Heart left ventricle (tissue), 16 donors: ENCODE measurements around the gene PALLD. TPM values are rescaled to one million over a fixed set of nuclear protein-coding genes. Genes with fewer than 3 reads are reported as not detected.
A peak's percentile ranks its signal among the peaks of the same experiment; 100 is the strongest.
"Not testable (repeated sequence)": the region's sequence is repeated elsewhere in the genome, so short reads cannot be mapped to it uniquely, and the experiment has no call there.

Source experiments
- ATAC-seq, 4 donors: fragments of 200-7000 bp; cut with Tn5 transposase; one replicate each; pipeline ENCODE4 v1.9.1; 2020 to 2022; ENCODE audit warnings: moderate library complexity in 4 of 4, mild to moderate bottlenecking in 3 of 4, moderate number of reproducible peaks in 1 of 4
- DNase-seq, 5 donors: peaks; one replicate each; pipeline ENCODE4 v3.0.0-alpha.2; 2020
- H3K27ac ChIP-seq, 12 donors: fragments of 200-600 bp; sonication (generic) in 4 of 12; one replicate each; pipeline versions ENCODE4 v1.5.0 to v1.8.0; 2016 to 2022; ENCODE audit warnings: mild to moderate bottlenecking in 2 of 12
- H3K27me3 ChIP-seq, 9 donors: fragments of 200-600 bp; sonication (generic) in 2 of 9; one replicate each; pipeline versions ENCODE4 v1.5.1 to v1.8.0; 2016 to 2022; ENCODE audit warnings: mild to moderate bottlenecking in 3 of 9
- H3K36me3 ChIP-seq, 9 donors: fragments of 200-600 bp; sonication (generic) in 2 of 9; one replicate each; pipeline versions ENCODE4 v1.5.0 to v1.8.0; 2018 to 2022; ENCODE audit warnings: mild to moderate bottlenecking in 2 of 9
- H3K4me1 ChIP-seq, 12 donors: fragments of 200-600 bp; sonication (generic) in 4 of 12; one replicate each; pipeline versions ENCODE4 v1.5.0 to v1.8.0; 2016 to 2022; ENCODE audit warnings: mild to moderate bottlenecking in 3 of 12
- H3K4me3 ChIP-seq, 12 donors: fragments of 200-600 bp; sonication (generic) in 4 of 12; one replicate each; pipeline versions ENCODE4 v1.5.0 to v1.8.0; 2017 to 2022; ENCODE audit warnings: mild to moderate bottlenecking in 9 of 12, moderate library complexity in 4 of 12
- H3K9me3 ChIP-seq, 12 donors: fragments of 200-600 bp; sonication (generic) in 4 of 12; one replicate each; pipeline versions ENCODE4 v1.5.0 to v1.8.0; 2016 to 2022; ENCODE audit warnings: mild to moderate bottlenecking in 1 of 12
- POLR2A ChIP-seq, 2 donors: fragments of 450-650 bp; IDR thresholded peaks; one replicate each; pipeline ENCODE4 v1.6.1; 2017; ENCODE audit warnings: antibody characterized with exemption in 2 of 2, mild to moderate bottlenecking in 2 of 2, moderate library complexity in 2 of 2
- WGBS, 4 donors: extraction: QIAGEN DNeasy Blood & Tissue Kit in 2 of 4; methylation state at CpG; one replicate each; pipeline versions ENCODE4 v1.1.5 to v1.1.7; 2013 to 2018; 5-methylcytosine and 5-hydroxymethylcytosine counted together
- intact Hi-C, 10 donors: fragments of 100-400 bp; cut with DNase I; formaldehyde crosslinking; loops; one replicate each; pipeline versions ENCODE4 v1.11.1 to v1.14.2; 2022
- polyA plus RNA-seq, 2 donors: library from polyadenylated mRNA; stranded (reverse); fragments of 200-250 nt; gene quantifications; one replicate each; pipeline ENCODE4 v1.2.3, GENCODE V29; 2013
- total RNA-seq, 9 donors: library from RNA; depleted of rRNA in 2 of 9; stranded (reverse); fragments of >200 nt in 2 of 9; fragmentation: NEBNext Ultra II Directional in 3 of 9; extraction: Animal tissue kit (Norgen Biotek cat#: 25700) in 3 of 9; gene quantifications; one replicate each; pipeline versions ENCODE4 v1.1.0 to v1.2.4, GENCODE V29; 2016 to 2023
- TF ChIP-seq, protein P1 (sequence below), 12 donors: fragments of 200-600 bp; sonication (generic) in 4 of 12; IDR thresholded peaks; one replicate each; pipeline versions ENCODE4 v1.5.0 to v1.8.0; 2018 to 2022; ENCODE audit warnings: antibody characterized with exemption in 12 of 12, mild to moderate bottlenecking in 5 of 12
- donor health status: ischemic (EF 13 %, LVEDD 7.1; RV severe dilation, severe dysfunction).
- donor health status: healthy with polysubstance abuse.
- donor health status: DM: no; HTN: yes; CAD: no.
- donor health status: DM: no; HTN: no; CAD: no.
- donor health status: ischemic (EF 25% LVEDD 6.9; RV normal size, moderate dysfunction).
- donor health status: ischemic (EF 25% LVEDD 5.7; RV mildly dilated, moderate dysfunction).
- donor health status: healthy.
- donor health status: DM: yes; HTN: yes; CAD: no.
- donor health status: ischemic (EF 35%, LVEDD 5.7; RV mildly dilated, moderate dysfunction).
- donor health status: nonischemic (EF 11% LVEDD 7.7; RV severe dilation, severe dysfunction).
- donor health status: DM: yes; HTN: yes; CAD: no.
- donor health status: PGD.
- donor health status: ischemic (EF 29% LVEDD 5.4; RV normal size, mild dysfunction).
- donor health status: nonischemic (EF 23%, LVEDD 6.1; RV moderate dilation, normal function).

PALLD gene
- total and polyA plus RNA-seq, 11 donors, result 193 to 1,428 (median 1,015) TPM

DNA sequence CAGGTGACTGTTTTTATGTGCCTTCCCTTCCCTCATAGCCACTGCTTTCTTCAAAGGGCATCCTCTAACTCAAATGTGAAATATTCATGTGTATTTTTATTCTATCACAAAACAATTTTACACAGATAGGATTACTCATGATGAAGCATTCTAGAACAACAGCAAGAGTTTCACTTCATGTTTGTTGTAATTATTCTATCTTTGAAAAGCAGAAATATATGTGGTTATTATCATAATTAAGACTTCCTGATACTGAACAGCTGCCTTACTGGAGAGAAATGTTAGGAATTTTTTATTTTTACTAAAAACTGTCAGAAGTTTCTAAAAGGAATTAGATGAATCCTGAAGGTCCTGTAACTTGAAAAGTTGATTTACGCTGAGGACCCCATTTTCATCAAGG is 229.1 kb downstream of the PALLD start:
- H3K27me3 ChIP-seq, result no peaks in the 10 kb centered on the region
- ATAC-seq (no peak), DNase-seq (no peak)
- H3K9me3 ChIP-seq, result peaks cover 0 to 16% (median 0%) of the 10 kb centered on the region in 12 donors
- H3K27ac ChIP-seq, result no peak overlapping the region
- H3K4me3 ChIP-seq, result no peak overlapping the region
- peaks cover 0 to 29% (median 15%) of the 10 kb centered on the region in 12 donors for H3K4me1 ChIP-seq
- intact Hi-C loops, result loop anchor here in 1 of 10 donors (5.0 kb wide), 1 partner anchor 41 kb away; no protein-coding TSS in a partner anchor
- no peaks in the 10 kb centered on the region for H3K36me3 ChIP-seq
- WGBS, 4 donors, result 93 to 99% (median 95%) methylated on average over 1 of the region's 1 CpG
- no peak for TF ChIP-seq POLR2A (IDR thresholded peaks at IDR 0.05)
- TF ChIP-seq, protein P1, sequence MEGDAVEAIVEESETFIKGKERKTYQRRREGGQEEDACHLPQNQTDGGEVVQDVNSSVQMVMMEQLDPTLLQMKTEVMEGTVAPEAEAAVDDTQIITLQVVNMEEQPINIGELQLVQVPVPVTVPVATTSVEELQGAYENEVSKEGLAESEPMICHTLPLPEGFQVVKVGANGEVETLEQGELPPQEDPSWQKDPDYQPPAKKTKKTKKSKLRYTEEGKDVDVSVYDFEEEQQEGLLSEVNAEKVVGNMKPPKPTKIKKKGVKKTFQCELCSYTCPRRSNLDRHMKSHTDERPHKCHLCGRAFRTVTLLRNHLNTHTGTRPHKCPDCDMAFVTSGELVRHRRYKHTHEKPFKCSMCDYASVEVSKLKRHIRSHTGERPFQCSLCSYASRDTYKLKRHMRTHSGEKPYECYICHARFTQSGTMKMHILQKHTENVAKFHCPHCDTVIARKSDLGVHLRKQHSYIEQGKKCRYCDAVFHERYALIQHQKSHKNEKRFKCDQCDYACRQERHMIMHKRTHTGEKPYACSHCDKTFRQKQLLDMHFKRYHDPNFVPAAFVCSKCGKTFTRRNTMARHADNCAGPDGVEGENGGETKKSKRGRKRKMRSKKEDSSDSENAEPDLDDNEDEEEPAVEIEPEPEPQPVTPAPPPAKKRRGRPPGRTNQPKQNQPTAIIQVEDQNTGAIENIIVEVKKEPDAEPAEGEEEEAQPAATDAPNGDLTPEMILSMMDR (IDR thresholded peaks at IDR 0.05), result no peak

DNA sequence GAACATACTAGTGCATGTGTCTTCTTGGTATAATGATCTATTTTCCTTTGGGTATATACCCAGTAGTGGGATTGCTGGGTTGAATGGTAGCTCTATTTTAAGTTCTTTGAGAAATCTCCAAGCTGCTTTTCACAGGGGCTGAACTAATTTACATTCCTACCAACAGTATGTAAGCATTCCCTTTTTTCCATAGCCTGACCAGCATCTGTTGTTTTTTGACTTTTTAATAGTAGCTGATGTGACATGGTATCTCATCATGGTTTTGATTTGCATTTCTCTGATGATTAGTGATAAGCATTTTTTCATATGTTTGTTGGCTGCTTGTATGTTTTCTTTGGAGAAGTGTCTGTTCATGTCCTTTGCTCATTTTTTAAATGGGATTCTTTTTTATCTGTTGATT is 230.3 kb downstream of the PALLD start:
- not testable (repeated sequence) for H3K27me3 ChIP-seq, H3K4me3 ChIP-seq, H3K36me3 ChIP-seq, H3K27ac ChIP-seq, DNase-seq, ATAC-seq
- intact Hi-C loops, result loop anchor here in 1 of 10 donors (5.0 kb wide), 1 partner anchor 40 kb away; no protein-coding TSS in a partner anchor
- H3K4me1 ChIP-seq, result peaks cover 0 to 39% (median 17%) of the 10 kb centered on the region in 12 donors
- peaks cover 0 to 16% (median 0%) of the 10 kb centered on the region in 12 donors for H3K9me3 ChIP-seq

DNA sequence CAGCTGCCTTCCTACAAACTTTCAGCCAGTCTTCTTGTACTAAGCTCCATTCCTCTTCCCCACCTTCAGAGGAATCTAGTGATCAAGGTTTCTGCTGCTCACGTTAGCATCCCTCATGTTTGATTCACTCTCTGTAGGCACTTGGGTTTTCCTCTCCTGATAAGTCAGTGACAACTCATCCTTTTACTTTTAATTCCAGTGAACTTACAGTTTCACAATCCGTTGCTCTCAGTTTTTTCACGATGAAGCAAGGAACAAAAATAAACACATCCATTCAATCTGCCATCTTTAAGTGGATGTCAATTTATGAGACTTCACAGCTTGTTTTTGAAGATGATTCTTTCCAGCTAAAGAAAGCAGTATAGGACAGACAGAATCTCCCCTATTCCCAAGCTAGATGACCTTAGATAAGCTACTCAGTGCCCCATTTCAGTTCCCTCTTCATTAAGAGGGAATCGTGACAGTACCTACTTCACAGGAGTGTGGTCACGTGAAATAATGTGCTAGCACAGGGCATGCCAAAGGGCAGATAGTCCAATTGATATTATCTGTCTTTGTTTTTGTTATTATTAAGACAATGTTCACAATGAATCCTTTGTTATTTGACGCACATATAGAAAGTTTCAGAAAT is 234.3 kb downstream of the PALLD start:
- Histone ChIP-seq H3K4me1 (peaks cover 0 to 46% (median 11%) of the 10 kb centered on the region in 12 donors), H3K27me3 (no peaks in the 10 kb centered on the region), H3K27ac (peak overlapping the region in 1 of 12 donors; percentile 26), H3K36me3 (no peaks in the 10 kb centered on the region), H3K9me3 (peaks cover 0 to 16% (median 0%) of the 10 kb centered on the region in 12 donors), H3K4me3 (no peak overlapping the region)
- WGBS, 4 donors, result 46 to 58% (median 57%) methylated on average over 6 of the region's 6 CpGs
- ATAC-seq (no peak), DNase-seq (no peak)
- TF ChIP-seq, protein P1 (IDR thresholded peaks at IDR 0.05), result no peak
- no peak for TF ChIP-seq POLR2A (IDR thresholded peaks at IDR 0.05)
- intact Hi-C loops, result no loop called here

DNA sequence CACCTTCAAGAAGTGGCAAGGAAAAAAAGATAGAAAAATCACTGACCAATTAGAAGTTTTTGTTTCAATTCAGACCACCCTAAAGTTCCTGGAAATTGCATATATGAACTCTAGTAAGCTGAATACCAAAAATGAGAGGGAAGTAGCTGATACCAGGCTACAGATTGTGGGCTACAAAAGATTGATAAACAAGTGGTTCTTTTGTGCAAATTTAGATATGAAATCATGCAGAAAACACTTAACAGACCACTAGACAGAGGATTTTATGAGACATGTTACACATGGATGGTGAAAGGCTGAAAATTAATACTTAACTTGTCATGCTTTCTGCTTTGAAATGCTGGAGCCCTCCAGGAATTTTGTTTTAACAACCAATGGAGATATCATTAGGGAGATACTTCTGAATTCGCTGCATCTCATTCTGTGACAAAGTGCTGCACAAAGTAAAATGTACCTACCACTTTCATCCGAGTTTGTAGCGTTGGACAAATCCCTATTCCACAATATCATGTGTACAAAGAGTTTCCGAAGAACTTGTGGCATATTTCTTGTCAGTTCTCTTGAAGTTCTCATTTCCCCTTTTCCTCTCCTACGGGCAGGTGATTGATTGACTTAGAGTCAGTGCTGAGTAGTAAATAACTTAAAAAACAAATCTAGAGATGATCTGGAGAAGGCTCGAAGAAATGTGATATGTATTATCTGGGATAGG is 235.0 kb downstream of the PALLD start:
- intact Hi-C loops, result no loop called here
- WGBS, 4 donors, result 66 to 81% (median 72%) methylated on average over 6 of the region's 6 CpGs

More for the DNA sequence above, 235.0 kb downstream of the PALLD start:
- Histone ChIP-seq H3K36me3 (no peaks in the 10 kb centered on the region), H3K27me3 (no peaks in the 10 kb centered on the region), H3K4me3 (no peak overlapping the region), H3K9me3 (peaks cover 0 to 16% (median 0%) of the 10 kb centered on the region in 12 donors), H3K4me1 (peaks cover 0 to 54% (median 10%) of the 10 kb centered on the region in 12 donors), H3K27ac (no peak overlapping the region)
- DNase-seq, result no peak
- TF ChIP-seq POLR2A (IDR thresholded peaks at IDR 0.05), result no peak
- TF ChIP-seq, protein P1 (IDR thresholded peaks at IDR 0.05), result no peak
- ATAC-seq, result no peak
